Omental fat pad (tissue), 4 donors: ENCODE data around the gene FGF4. TPM values are rescaled to one million over a fixed set of nuclear protein-coding genes. Genes with fewer than 3 reads are reported as not detected.

ENCODE experiments used
- ATAC-seq: fragments of 150-250 bp; one replicate; pipeline ENCODE4 v1.9.1; 2016; ENCODE audit warnings: mild to moderate bottlenecking, moderate library complexity; ENCODE audit not compliant: low FRiP score
- DNase-seq: peaks from one replicate; pipeline ENCODE4 v3.0.0-alpha.2; 2019; ENCODE audit warnings: low spot score
- total RNA-seq, 4 donors: library from RNA; depleted of rRNA; stranded (reverse); fragments of >200 nt; gene quantifications; one replicate each; pipeline ENCODE4 v1.1.0, GENCODE V29; 2016
- TF ChIP-seq, protein P1 (sequence below), 3 donors: fragments of 450-650 bp; IDR thresholded peaks; one replicate each; pipeline ENCODE4 v1.5.1; 2016 to 2017; ENCODE audit warnings: antibody characterized with exemption in 3 of 3, mild to moderate bottlenecking in 3 of 3, moderate library complexity in 2 of 3

FGF4 gene
- total RNA-seq, 4 donors from 2014 or later = not detected

DNA sequence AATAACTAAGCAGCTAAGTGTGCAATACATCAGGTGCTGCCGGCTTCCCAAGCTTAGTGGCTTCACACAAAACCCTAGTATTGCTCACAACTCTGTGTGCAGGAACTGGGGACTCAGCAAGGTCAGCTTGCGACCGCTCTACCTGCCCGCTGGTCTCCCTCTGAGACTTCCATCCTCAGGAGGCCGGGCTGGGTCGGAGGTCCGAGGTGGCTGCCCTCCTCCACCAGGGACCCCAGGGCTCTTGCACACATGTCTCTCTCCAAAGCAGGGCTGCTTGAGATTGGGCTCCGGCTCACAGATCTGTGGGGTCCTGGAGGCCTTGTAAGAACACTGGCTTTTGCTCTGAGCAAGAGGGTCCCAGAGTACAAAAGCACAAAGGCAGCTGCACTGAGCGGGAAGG is 45.9 kb downstream of the FGF4 start:
- DNase-seq = no peak
- TF ChIP-seq, protein P1, sequence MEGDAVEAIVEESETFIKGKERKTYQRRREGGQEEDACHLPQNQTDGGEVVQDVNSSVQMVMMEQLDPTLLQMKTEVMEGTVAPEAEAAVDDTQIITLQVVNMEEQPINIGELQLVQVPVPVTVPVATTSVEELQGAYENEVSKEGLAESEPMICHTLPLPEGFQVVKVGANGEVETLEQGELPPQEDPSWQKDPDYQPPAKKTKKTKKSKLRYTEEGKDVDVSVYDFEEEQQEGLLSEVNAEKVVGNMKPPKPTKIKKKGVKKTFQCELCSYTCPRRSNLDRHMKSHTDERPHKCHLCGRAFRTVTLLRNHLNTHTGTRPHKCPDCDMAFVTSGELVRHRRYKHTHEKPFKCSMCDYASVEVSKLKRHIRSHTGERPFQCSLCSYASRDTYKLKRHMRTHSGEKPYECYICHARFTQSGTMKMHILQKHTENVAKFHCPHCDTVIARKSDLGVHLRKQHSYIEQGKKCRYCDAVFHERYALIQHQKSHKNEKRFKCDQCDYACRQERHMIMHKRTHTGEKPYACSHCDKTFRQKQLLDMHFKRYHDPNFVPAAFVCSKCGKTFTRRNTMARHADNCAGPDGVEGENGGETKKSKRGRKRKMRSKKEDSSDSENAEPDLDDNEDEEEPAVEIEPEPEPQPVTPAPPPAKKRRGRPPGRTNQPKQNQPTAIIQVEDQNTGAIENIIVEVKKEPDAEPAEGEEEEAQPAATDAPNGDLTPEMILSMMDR (IDR thresholded peaks at IDR 0.05) = no peak
- ATAC-seq = no peak

DNA sequence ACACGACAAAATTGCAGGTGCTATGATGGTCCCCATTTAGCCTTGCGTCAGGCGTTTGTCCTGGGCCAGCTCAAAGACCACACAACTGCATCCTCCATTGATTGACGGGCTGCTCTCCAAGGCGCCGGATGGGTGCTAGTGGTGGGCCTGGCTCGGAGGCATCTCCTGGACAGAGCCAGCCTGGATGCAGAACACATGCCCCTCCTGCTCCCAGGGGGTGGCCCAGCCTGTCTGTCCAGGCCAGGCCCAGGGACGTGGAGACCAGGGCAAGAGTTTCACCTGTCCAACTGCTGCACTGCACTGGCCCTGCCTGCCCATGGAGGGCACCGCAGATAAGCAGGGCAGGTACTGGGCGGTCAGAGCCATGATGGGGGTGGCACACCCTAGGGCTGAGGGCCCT is 47.9 kb downstream of the FGF4 start:
- TF ChIP-seq, protein P1 (IDR thresholded peaks at IDR 0.05) = no peak
- DNase-seq (no peak), ATAC-seq (no peak)

DNA sequence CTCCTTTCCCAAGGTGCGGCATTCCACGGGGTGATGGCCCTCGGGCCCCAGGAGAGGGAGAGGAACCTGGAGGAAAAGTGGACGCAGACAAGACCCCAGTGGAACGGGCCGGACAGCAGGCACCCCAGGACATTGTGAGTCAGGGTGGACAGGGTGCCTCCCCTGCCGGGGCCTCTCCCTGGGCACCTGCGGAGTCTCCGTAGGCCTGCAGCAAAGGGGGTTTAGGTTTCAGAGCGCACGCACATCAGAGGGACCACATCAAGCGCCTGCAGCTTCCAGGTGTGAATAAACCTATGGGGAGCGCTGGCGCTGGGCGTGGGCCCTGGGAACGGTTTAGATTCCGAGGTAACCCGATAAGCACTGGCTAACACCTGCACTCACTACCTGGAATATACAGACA is 48.7 kb downstream of the FGF4 start:
- no peak for ATAC-seq
- DNase-seq = no peak
- TF ChIP-seq, protein P1 (IDR thresholded peaks at IDR 0.05) = no peak

DNA sequence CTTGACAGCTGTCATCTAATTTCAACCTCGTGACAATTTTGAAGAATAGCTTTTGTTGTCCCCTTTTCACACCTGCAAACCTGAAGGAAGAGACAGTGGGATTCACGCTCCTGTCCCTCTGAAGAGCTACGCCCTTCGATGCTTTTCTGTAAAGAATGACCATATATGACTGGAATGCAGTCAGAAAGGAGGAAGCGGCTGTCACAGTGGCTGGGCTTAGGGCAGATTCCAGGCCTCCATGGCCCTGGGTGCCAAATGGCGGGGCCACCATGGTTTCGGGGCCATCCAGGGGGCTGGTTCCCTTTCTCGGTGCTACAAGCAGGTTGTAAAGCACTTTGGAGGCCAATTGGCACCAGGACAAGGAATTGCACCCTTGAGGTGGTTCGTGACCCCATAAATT is 49.1 kb downstream of the FGF4 start:
- DNase-seq (no peak), ATAC-seq (no peak)
- TF ChIP-seq, protein P1 (IDR thresholded peaks at IDR 0.05) = no peak

DNA sequence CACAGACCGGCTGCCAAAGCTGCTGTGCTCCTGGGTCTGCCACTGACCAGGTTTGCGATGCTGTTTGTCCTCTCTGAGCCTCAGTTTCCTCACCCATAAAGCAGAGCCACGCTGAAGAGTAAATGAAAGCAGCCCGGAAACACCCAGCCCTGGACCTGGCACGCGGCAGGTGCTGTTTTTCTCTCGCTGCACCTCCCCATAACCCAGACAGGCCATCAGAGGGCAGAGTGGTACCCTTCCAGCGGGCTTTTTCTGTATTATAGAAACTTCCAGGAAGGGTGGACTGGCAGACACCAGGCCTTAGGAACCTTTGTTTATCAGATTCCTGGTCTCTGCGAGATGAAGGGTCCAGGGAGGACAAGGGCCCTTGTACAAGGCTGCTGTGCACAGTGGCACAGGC is 53.4 kb downstream of the FGF4 start:
- TF ChIP-seq, protein P1 (IDR thresholded peaks at IDR 0.05) = no peak
- DNase-seq = no peak
- no peak for ATAC-seq

DNA sequence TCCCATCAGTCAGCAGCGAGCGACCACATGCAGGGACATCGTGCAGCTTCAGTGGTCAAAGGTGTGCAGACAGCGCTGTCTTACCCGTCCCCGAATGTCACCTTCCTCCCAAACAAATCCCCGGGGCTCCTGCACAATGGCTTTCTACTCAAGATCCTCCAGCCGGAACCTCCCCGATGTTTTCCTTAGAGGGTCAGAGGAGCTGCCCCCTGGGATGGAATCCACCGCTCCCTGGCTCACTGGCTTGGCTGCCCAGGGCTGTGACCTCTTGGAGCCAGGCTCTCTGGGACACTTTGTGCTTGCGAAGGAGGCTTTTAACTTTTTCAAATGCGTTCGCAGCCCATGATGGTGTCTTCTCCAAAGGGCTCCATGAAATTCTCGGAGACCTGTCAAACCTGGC is 54.0 kb downstream of the FGF4 start:
- TF ChIP-seq, protein P1 (IDR thresholded peaks at IDR 0.05) = no peak
- no peak for ATAC-seq
- no peak for DNase-seq

Other genes with a start within 250 kb of the FGF4 start
- 100 to 1,000 TPM in 1 of 4 donors, 10 to 100 TPM in 3; 40.3 to 216 (median 58.2) TPM for gene CCND1, start 134.2 kb downstream of the FGF4 start, total RNA-seq
- gene LTO1, start 100.0 kb downstream of the FGF4 start, total RNA-seq = 10 to 100 TPM in 3 of 4 donors, 1 to 10 TPM in 1; 9.9 to 27.3 (median 20.6) TPM
- not detected for gene FGF19, start 71.3 kb downstream of the FGF4 start, total RNA-seq
- gene FGF3, start 44.1 kb upstream of the FGF4 start, total RNA-seq = not detected